SU-DHL-6 (cell line): ENCODE measurements around the gene HOXA9.

Experiments used
- H2AFZ ChIP-seq: fragments of 200-600 bp; sonication (generic); 2 replicates; pipeline ENCODE4 v1.6.1; 2014; ENCODE audit warnings: low read depth, mild to moderate bottlenecking, moderate library complexity, mixed read lengths, antibody characterized with exemption, low read length; ENCODE audit not compliant: severe bottlenecking
- H3F3A ChIP-seq: fragments of 200-600 bp; shearing (Covaris generic); 2 replicates; pipeline ENCODE4 v1.6.0; 2016; ENCODE audit warnings: antibody characterized with exemption, mild to moderate bottlenecking; ENCODE audit not compliant: insufficient read depth
- H3K27ac ChIP-seq: fragments of 200-600 bp; sonication (generic); 2 replicates; pipeline ENCODE4 v1.5.1; 2016; ENCODE audit warnings: low read depth, mild to moderate bottlenecking, low read length, moderate library complexity, mixed read lengths
- H3K27me3 ChIP-seq: fragments of 200-600 bp; sonication (generic), shearing (Covaris generic); 2 replicates; pipeline ENCODE4 v1.6.0; 2014; ENCODE audit warnings: mild to moderate bottlenecking, low read length
- H3K36me3 ChIP-seq: fragments of 200-600 bp; sonication (generic); 2 replicates; pipeline ENCODE4 v1.6.1; 2014; ENCODE audit warnings: mild to moderate bottlenecking, low read length, mixed read lengths
- H3K4me2 ChIP-seq: fragments of 300-600, 200-600 bp; shearing (Covaris generic), sonication (generic); 2 replicates; pipeline ENCODE4 v1.6.0; 2014; ENCODE audit warnings: low read length, low read depth, mild to moderate bottlenecking; ENCODE audit not compliant: poor library complexity, severe bottlenecking
- H3K4me3 ChIP-seq: fragments of 200-600 bp; sonication (generic); 2 replicates; pipeline ENCODE4 v1.5.1; 2014; ENCODE audit warnings: antibody characterized with exemption, low read length, mild to moderate bottlenecking, mixed read lengths; ENCODE audit not compliant: insufficient read depth, poor library complexity, severe bottlenecking
- H3K79me2 ChIP-seq: fragments of 200-600 bp; sonication (generic); 2 replicates; pipeline ENCODE4 v1.6.1; 2014; ENCODE audit warnings: mild to moderate bottlenecking, low read length, moderate library complexity; ENCODE audit not compliant: insufficient read depth
- H3K9ac ChIP-seq: fragments of 200-600 bp; sonication (generic); 2 replicates; pipeline ENCODE4 v1.7.0; 2014; ENCODE audit warnings: mild to moderate bottlenecking, low read length
- H3K9me2 ChIP-seq: fragments of 200-600 bp; sonication (generic); replicated peaks from 2 replicates; pipeline ENCODE4 v1.6.1; 2014; ENCODE audit warnings: low read length; ENCODE audit not compliant: insufficient read depth
- H3K9me3 ChIP-seq: fragments of 200-600 bp; sonication (generic); 2 replicates; pipeline ENCODE4 v1.6.1; 2014; ENCODE audit warnings: low read length, mixed read lengths; ENCODE audit not compliant: insufficient read depth
- H4K20me1 ChIP-seq: fragments of 200-600 bp; sonication (generic); 2 replicates; pipeline ENCODE4 v1.6.1; 2014; ENCODE audit warnings: low read depth, mild to moderate bottlenecking, antibody characterized with exemption, low read length, moderate library complexity, mixed read lengths
- CTCF ChIP-seq: fragments of 200-600 bp; sonication (generic); IDR thresholded peaks from one replicate; pipeline ENCODE4 v1.5.1; 2017; ENCODE audit warnings: antibody characterized with exemption, mild to moderate bottlenecking, low read length, moderate library complexity; ENCODE audit not compliant: insufficient read depth, poor library complexity, severe bottlenecking
- EZH2phosphoT487 ChIP-seq: fragments of 200-600 bp; sonication (generic), shearing (Covaris generic); conservative IDR thresholded peaks from 2 replicates; pipeline ENCODE4 v1.6.1; 2018; ENCODE audit warnings: mild to moderate bottlenecking, antibody characterized with exemption, low read length, moderate library complexity, mixed read lengths

Gene HOXA9

GRCh38 chr7:27182285-27182841 lies 17.0 kb upstream of the HOXA9 start:
- no peak overlapping the region for H3K4me3 ChIP-seq
- TF ChIP-seq EZH2phosphoT487 (no peak), CTCF (no peak)
- H3K9ac ChIP-seq = no peak overlapping the region
- no peaks in the 10 kb centered on the region for H3K36me3 ChIP-seq
- H3K27me3 ChIP-seq = no peaks in the 10 kb centered on the region
- no peaks in the 10 kb centered on the region for H3K9me2 ChIP-seq
- H3K27ac ChIP-seq = no peak overlapping the region
- H3K4me2 ChIP-seq = no peak overlapping the region
- no peaks in the 10 kb centered on the region for H3K79me2 ChIP-seq
- no peak overlapping the region for H2AFZ ChIP-seq
- no peaks in the 10 kb centered on the region for H3K9me3 ChIP-seq
- no peaks in the 10 kb centered on the region for H3F3A ChIP-seq
- no peaks in the 10 kb centered on the region for H4K20me1 ChIP-seq

GRCh38 chr7:27181795-27182275 lies 16.5 kb upstream of the HOXA9 start:
- H2AFZ ChIP-seq = no peak overlapping the region
- no peak overlapping the region for H3K4me3 ChIP-seq
- H3K9ac ChIP-seq = no peak overlapping the region
- no peaks in the 10 kb centered on the region for H3K36me3 ChIP-seq
- H3K9me2 ChIP-seq = no peaks in the 10 kb centered on the region
- no peaks in the 10 kb centered on the region for H3F3A ChIP-seq
- H3K79me2 ChIP-seq = no peaks in the 10 kb centered on the region
- no peaks in the 10 kb centered on the region for H4K20me1 ChIP-seq
- H3K27me3 ChIP-seq = no peaks in the 10 kb centered on the region
- no peak overlapping the region for H3K27ac ChIP-seq
- TF ChIP-seq EZH2phosphoT487 (no peak), CTCF (no peak)
- H3K9me3 ChIP-seq = no peaks in the 10 kb centered on the region
- H3K4me2 ChIP-seq = no peak overlapping the region

- Histone ChIP-seq H3F3A (no peaks in the 10 kb centered on the region), H3K27ac (no peak overlapping the region), H3K4me3 (no peak overlapping the region), H3K4me2 (no peak overlapping the region), H3K79me2 (no peaks in the 10 kb centered on the region), H3K9me2 (no peaks in the 10 kb centered on the region), H3K27me3 (no peaks in the 10 kb centered on the region), H3K36me3 (no peaks in the 10 kb centered on the region), H3K9me3 (no peaks in the 10 kb centered on the region), H2AFZ (no peak overlapping the region), H3K9ac (no peak overlapping the region), H4K20me1 (no peaks in the 10 kb centered on the region)
- TF ChIP-seq CTCF (no peak), EZH2phosphoT487 (no peak)
These were observed 15.4 kb upstream of the HOXA9 start for GRCh38 chr7:27180431-27181420.
